Measurements from ENCODE around the gene VAPB.

GRCh38 chr20:58453391-58453790 is 64.4 kb downstream of the VAPB start:
- TF ChIP-seq CTCF (IDR thresholded peaks at IDR 0.05; ENCODE audit: insufficient read depth, low read depth, low read length) (no peak), EZH2 (IDR thresholded peaks at IDR 0.05; ENCODE audit: insufficient read depth, low read length) (no peak)
